SK-N-MC (cell line): ENCODE results near the gene KRTAP29-1.

Source experiments
- DNase-seq: peaks from one replicate; pipeline ENCODE4 v3.0.0-alpha.2; 2011; ENCODE audit warnings: low read depth, low spot score
- H3K27ac ChIP-seq: fragments of 200-600 bp; sonication (generic); 2 replicates; pipeline ENCODE4 v1.5.1; 2016; ENCODE audit warnings: mixed run types
- H3K36me3 ChIP-seq: fragments of 200-600 bp; sonication (generic); 2 replicates; pipeline ENCODE4 v1.6.1; 2017; ENCODE audit warnings: antibody characterized with exemption, low read length, mixed read lengths; ENCODE audit not compliant: insufficient read depth
- H3K4me3 ChIP-seq: fragments of 200-600 bp; sonication (generic); 2 replicates; pipeline ENCODE4 v1.5.1; 2016
- H3K9ac ChIP-seq: fragments of 200-600 bp; sonication (generic); 2 replicates; pipeline ENCODE4 v1.8.0; 2017; ENCODE audit warnings: mixed run types, mixed read lengths; ENCODE audit not compliant: insufficient read length
- H3K9me3 ChIP-seq: fragments of 200-600 bp; sonication (generic); 2 replicates; pipeline ENCODE4 v1.6.1; 2017; ENCODE audit warnings: low read depth, mild to moderate bottlenecking, antibody characterized with exemption, low read length, moderate library complexity, mixed read lengths
- EZH2 ChIP-seq: fragments of 200-600 bp; sonication (generic); IDR thresholded peaks from one replicate; pipeline ENCODE4 v1.6.1; 2017; ENCODE audit warnings: antibody characterized with exemption
- FOXP2 ChIP-seq: optimal IDR thresholded peaks from 2 replicates; pipeline ENCODE3; 2011; ENCODE audit warnings: mild to moderate bottlenecking, moderate library complexity; ENCODE audit not compliant: insufficient read depth; ENCODE audit errors: extremely low read length, control extremely low read depth
- POLR2AphosphoS5 ChIP-seq: IDR thresholded peaks from 2 replicates; pipeline ENCODE4 v1.6.1; 2012; ENCODE audit warnings: mild to moderate bottlenecking, low read depth, low read length, borderline replicate concordance

KRTAP29-1 gene

DNA sequence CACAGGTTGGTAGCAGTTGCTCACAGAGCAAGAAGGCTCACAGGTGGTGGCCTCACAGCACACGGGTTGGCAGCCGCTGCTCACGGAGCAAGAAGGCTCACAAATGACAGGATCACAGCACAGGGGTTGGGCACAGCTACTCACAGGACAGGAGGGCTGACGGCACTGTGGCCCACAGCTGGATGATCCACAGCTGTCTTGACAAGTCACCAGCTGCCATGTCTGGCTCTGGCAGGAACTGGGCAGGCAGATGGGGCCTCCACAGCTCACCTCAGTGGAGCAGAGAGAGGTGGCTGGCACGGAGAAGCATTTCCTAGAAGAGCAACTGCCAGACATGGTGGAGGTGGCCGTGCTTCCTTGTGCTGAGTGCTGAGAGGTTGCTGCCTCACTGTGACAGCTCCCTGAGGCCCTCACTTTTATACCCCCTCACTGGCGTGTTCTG, 6.3 kb upstream of the KRTAP29-1 start, which contains the start of gene KRTAP16-1:
TSS of gene KRTAP16-1 (minus strand) at position 392 of the 442 bp plus-strand sequence. CDS start at position 336, 56 bp downstream.
- Histone ChIP-seq H3K9me3 (no peaks in the 10 kb centered on the region), H3K27ac (no peak within 1 kb of the TSS), H3K4me3 (no peak within 1 kb of the TSS), H3K9ac (no peak within 1 kb of the TSS), H3K36me3 (no peaks in the 10 kb centered on the region)
- TF ChIP-seq POLR2AphosphoS5 (no peak), EZH2 (no peak), FOXP2 (no peak)
- no peak for DNase-seq

DNA sequence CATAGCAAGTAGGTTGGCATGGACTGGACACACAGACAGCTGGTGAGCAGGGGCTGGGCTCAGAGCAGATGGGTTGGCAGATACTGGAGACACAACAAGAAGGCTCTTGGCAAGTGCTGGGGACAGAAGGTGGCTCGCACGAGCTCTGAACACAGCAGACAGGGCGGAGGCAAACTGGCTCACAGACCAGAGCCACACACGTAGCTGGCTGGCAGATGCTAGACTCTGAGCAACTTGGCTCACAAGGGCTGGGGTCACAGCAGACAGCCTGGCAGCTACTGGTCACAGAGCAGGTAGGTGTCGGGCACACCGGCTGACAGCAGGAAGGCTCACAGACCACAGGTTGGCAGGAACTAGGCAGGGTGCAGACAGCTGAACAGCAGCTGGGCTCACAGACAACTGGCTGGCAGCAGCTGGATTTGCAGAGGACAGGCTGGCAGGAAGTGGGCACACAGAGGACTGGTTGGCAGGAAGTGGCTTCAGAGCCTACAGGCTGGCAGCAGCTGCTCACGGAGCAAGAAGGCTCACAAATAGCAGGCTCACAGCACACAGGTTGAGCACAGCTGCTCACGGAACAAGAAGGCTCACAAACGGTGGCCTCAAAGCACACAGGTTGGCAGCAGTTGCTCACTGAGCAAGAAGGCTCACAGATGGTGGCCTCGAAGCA, 5.7 kb upstream of the KRTAP29-1 start:
- no peaks in the 10 kb centered on the region for H3K9me3 ChIP-seq
- H3K9ac ChIP-seq = no peak overlapping the region
- no peak for TF ChIP-seq FOXP2
- no peak for TF ChIP-seq POLR2AphosphoS5
- no peak for TF ChIP-seq EZH2
- H3K4me3 ChIP-seq = no peak overlapping the region
- H3K27ac ChIP-seq = no peak overlapping the region
- no peaks in the 10 kb centered on the region for H3K36me3 ChIP-seq
- no peak for DNase-seq

DNA sequence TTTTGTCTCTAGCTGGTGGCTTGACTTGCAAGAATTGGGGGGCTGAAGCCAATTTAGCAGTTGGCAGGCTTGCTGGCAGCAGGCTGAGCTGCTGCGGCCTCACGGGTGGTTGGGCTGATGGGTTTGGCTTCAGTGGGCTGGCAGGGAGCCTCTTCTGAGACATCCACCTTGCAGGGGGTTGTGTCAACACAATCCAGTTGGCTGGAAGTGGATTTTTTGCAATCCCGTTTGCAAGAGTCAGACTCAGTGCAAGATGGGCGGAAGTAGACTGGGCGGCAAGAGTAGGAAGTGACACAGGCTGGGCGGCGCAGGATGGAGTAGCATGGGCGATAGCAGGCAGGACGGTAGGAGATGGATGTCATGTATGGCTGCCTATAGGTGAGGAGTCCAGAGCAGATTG, 5.0 kb upstream of the KRTAP29-1 start:
- DNase-seq = no peak
- Histone ChIP-seq H3K27ac (no peak overlapping the region), H3K4me3 (no peak overlapping the region), H3K9me3 (no peaks in the 10 kb centered on the region), H3K9ac (no peak overlapping the region), H3K36me3 (no peaks in the 10 kb centered on the region)
- TF ChIP-seq EZH2 (no peak), POLR2AphosphoS5 (no peak), FOXP2 (no peak)

DNA sequence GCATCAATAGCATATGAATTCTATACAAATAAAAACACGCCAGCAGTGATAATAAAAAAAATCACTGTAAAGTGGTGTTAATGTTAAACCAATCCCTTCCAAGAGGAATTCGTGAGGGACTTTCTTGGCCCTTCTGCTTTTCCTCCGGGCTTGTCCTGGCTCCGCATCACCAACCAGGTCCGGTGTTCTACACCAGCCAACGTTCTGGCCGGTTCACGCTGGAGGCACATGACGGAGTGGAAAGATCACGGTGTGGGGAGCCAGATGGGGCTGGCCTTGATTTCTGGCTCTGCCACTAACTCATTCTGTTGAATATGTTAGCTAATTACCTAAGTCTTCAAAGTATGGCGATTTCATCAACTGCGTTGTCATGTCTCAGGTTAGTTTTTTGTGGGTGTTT, 1.4 kb upstream of the KRTAP29-1 start:
- no peak for TF ChIP-seq FOXP2
- no peak for TF ChIP-seq POLR2AphosphoS5
- TF ChIP-seq EZH2 = no peak
- H3K27ac ChIP-seq = no peak overlapping the region

DNA sequence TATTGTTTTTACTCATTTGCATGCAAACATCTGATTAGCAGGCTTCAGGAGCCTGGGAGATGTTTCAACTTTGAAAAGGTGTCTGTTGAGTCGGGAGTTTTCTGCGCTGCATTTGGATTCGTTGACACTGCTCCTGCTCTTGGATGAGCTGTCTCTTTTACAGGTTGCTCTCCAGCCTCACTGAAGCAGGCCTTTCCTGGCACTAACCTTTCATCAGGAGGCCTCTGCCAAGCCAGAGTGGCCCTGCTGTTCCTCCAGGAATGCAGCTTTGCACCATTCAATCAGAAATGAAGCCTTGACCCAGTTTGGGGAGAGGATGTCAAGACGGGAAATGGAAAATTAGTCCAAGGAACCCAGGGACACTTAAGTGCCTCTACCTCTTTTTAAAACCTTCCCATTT, 330 bp upstream of the KRTAP29-1 start:
- DNase-seq = no peak
- no peaks in the 10 kb centered on the region for H3K9me3 ChIP-seq
- H3K4me3 ChIP-seq = no peak overlapping the region
- H3K9ac ChIP-seq = no peak overlapping the region
- no peak overlapping the region for H3K27ac ChIP-seq
- TF ChIP-seq POLR2AphosphoS5 = no peak
- no peak for TF ChIP-seq EZH2
- no peak for TF ChIP-seq FOXP2
- no peaks in the 10 kb centered on the region for H3K36me3 ChIP-seq

More for the DNA sequence above, 1.4 kb upstream of the KRTAP29-1 start:
- Histone ChIP-seq H3K4me3 (no peak overlapping the region), H3K9ac (no peak overlapping the region), H3K36me3 (no peaks in the 10 kb centered on the region), H3K9me3 (no peaks in the 10 kb centered on the region)
- DNase-seq = no peak

DNA sequence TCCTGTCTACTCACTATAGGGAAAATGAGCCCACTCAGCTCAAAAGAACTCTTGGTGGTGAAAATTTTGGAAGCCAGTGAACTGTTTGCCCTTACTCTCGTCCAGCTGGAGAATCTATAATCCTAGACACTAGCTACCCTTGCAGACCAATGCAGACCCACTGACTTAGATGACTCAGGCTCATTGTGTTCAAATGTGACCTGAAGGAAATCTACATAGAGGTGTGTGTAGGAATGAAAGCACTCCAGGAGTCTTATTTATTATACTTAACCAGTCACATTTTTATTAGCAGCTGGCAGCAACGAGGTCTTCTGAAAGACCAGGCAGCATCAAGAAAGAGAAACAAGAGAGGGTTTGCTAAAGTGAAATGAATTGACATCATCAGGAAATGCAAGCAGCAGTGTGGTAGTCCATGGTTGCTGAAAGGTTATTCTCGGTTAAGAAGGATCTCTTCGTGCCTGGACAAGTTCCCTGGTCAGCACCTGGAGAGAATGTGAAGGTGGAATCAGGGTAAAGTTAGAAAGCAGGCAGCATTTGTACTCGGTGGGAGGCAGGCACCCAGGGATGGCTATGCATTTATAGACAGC, 1.4 kb downstream of the KRTAP29-1 start:
- Histone ChIP-seq H3K36me3 (no peaks in the 10 kb centered on the region), H3K9me3 (no peaks in the 10 kb centered on the region), H3K9ac (no peak overlapping the region), H3K4me3 (no peak overlapping the region), H3K27ac (no peak overlapping the region)
- TF ChIP-seq POLR2AphosphoS5 (no peak), EZH2 (no peak), FOXP2 (no peak)
- DNase-seq = no peak

DNA sequence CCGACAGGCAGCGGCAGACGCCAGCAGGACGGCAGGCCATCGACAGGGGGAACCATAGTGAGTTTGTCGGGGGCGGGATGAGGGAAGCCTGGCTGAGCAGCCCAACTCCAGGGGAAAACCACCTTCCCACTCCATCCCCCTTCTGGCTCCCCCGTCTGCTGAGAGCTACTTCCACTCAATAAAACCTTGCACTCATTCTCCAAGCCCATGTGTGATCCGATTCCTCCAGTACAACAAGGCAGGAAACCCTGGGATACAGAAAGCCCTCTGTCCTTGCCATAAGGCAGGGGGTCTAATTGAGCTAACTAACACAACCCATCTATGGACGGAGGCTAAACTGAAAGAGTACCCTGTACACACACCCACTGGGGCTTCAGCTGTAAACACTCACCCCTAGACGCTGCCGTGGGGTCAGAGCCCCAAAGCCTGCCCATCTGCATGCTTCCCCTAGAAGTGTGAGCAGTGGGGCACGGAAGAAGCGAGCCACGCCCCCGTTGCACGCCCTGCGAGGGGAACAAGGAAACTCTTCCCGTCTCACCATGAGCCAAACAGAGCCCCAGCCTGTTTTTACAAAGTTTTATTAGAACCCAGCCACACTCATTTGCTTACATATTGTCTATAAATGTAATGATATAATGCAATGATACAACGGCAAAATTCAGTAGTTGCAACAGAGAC, 4.1 kb downstream of the KRTAP29-1 start:
- no peak overlapping the region for H3K9ac ChIP-seq
- no peak for DNase-seq
- TF ChIP-seq POLR2AphosphoS5 (no peak), FOXP2 (no peak), EZH2 (no peak)
- H3K36me3 ChIP-seq = no peaks in the 10 kb centered on the region
- no peak overlapping the region for H3K4me3 ChIP-seq
- no peaks in the 10 kb centered on the region for H3K9me3 ChIP-seq
- no peak overlapping the region for H3K27ac ChIP-seq

DNA sequence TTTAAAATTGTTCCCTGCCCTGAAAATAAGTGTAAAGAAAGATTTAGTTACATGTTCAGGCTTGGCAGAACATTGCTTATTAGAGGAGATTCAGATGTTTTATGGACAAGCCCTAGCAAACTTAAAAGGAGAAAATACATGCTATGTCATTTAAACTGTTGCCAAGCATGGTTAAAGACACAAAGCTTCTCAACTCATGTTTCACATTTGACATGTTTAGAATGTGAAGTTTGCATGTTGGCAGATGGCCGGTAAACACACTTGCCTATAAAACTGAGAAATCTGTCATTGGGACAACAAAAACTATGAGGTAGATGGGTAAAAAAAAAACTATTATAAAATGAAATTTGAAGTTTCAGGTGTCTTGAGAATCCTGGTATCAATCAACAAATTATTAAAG, 5.8 kb downstream of the KRTAP29-1 start:
- no peak for DNase-seq
- Histone ChIP-seq H3K9ac (no peak overlapping the region), H3K27ac (no peak overlapping the region), H3K4me3 (no peak overlapping the region), H3K36me3 (no peaks in the 10 kb centered on the region), H3K9me3 (no peaks in the 10 kb centered on the region)
- TF ChIP-seq FOXP2 (no peak), POLR2AphosphoS5 (no peak), EZH2 (no peak)
